Omental fat pad (tissue), 4 donors: Measurements from ENCODE around the gene PPP1R2. TPM values are rescaled to one million over a fixed set of nuclear protein-coding genes. Genes with fewer than 3 reads are reported as not detected.
A peak's percentile ranks its signal among the peaks of the same experiment; 100 is the strongest.

Source experiments
- ATAC-seq: fragments of 150-250 bp; one replicate; pipeline ENCODE4 v1.9.1; 2016; ENCODE audit warnings: mild to moderate bottlenecking, moderate library complexity; ENCODE audit not compliant: low FRiP score
- DNase-seq: peaks from one replicate; pipeline ENCODE4 v3.0.0-alpha.2; 2019; ENCODE audit warnings: low spot score
- total RNA-seq, 4 donors: library from RNA; depleted of rRNA; stranded (reverse); fragments of >200 nt; gene quantifications; one replicate each; pipeline ENCODE4 v1.1.0, GENCODE V29; 2016
- TF ChIP-seq, protein P1 (sequence below), 3 donors: fragments of 450-650 bp; IDR thresholded peaks; one replicate each; pipeline ENCODE4 v1.5.1; 2016 to 2017; ENCODE audit warnings: antibody characterized with exemption in 3 of 3, mild to moderate bottlenecking in 3 of 3, moderate library complexity in 2 of 3

PPP1R2 gene
- total RNA-seq, 4 donors from 2014 or later, result 29.1 to 70.8 (median 40.8) TPM

DNA sequence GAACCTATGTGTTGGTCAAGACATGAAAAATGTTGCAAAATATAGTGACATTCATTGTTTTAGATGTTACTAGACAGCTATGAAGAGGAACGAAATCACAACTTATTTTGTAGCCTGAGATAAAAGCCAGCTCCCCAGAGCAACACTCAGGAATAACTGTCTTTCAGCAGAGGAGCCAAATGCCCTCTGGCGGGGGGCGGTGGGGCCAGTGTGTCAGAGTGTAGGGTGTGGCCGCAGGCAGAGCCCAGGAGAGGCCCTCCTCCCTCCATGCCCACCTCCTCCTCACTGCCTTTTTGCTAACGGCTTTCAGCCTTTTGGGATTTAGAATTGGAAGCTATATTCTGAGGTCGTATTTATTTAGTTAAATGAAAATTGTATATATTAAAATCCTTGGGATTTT is 23.7 kb upstream of the PPP1R2 start:
- peak; percentile 66 for ATAC-seq
- TF ChIP-seq, protein P1, sequence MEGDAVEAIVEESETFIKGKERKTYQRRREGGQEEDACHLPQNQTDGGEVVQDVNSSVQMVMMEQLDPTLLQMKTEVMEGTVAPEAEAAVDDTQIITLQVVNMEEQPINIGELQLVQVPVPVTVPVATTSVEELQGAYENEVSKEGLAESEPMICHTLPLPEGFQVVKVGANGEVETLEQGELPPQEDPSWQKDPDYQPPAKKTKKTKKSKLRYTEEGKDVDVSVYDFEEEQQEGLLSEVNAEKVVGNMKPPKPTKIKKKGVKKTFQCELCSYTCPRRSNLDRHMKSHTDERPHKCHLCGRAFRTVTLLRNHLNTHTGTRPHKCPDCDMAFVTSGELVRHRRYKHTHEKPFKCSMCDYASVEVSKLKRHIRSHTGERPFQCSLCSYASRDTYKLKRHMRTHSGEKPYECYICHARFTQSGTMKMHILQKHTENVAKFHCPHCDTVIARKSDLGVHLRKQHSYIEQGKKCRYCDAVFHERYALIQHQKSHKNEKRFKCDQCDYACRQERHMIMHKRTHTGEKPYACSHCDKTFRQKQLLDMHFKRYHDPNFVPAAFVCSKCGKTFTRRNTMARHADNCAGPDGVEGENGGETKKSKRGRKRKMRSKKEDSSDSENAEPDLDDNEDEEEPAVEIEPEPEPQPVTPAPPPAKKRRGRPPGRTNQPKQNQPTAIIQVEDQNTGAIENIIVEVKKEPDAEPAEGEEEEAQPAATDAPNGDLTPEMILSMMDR (IDR thresholded peaks at IDR 0.05), result no peak
- no peak for DNase-seq

DNA sequence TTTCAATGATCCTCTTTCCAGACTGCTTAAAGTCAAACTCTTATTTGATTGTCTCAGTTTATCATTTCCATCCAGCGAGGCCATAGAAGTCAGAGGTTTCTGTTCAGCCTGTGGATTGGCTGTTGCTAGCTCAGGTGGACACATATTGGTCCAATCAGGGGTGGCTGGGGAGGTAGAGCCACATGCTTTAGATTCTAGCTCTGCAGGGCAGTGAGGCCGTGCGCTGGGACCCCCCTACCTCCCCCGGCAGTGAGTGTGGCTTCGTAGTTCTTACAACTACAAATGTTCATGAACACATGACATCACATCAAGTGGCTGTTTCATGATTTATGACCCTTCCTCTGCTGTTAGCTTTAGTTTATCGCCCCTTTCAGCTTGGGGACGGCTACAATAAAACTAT is 22.6 kb upstream of the PPP1R2 start:
- TF ChIP-seq, protein P1 (IDR thresholded peaks at IDR 0.05), result no peak
- ATAC-seq, result no peak
- DNase-seq, result no peak

DNA sequence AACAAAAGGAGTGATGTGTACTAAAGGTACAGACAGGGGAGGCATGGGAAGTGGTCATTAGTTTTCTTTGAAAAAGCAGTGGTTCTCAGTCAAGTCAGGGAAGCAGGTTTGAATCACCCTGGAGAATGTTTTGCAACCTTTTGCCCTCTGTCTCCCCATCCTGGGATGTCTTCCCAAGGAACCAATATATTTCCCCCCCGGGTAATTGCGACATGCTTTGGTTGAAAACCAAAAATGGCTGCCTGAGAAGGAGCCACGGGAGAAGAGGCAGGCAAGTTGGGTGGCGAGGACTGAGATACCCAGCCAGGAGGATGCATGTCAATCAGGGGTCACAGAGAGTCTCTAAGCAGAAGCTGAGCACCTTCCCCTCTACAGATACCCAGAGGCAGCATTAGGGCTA is 20.2 kb upstream of the PPP1R2 start:
- DNase-seq (no peak), ATAC-seq (no peak)
- TF ChIP-seq, protein P1 (IDR thresholded peaks at IDR 0.05), result no peak

DNA sequence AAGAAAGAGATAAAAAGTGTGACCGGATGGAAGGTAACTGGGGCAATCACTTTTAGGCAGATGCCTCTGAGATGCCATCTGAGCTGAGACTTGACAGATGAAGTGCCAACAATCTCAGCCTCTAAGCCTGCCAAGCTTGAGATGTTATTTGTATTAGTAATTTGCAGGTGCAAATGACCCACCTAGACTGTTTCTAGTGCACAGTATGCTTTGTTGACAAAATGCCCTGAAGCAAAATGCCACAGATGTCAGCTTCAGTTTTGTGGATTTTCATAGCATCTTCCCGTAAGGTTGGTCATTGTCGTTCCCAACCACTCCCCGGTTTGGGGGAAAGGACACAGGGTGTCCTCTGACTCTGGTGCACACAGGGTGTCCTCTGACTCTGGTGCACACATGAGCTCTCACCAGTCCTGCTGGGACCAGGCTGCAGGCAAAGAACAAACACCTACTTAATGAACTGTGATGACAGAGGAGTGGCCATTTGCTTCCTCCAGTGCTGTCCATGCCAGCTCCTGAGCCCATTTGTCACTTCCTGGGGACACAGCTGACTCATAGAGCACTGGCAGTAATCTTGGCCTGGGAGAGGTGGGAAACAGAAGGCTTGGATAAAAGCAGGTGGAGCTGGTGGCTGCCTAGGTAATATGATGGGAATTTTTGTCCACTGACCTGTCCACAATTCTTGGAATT is 16.7 kb upstream of the PPP1R2 start:
- ATAC-seq, result no peak
- TF ChIP-seq, protein P1 (IDR thresholded peaks at IDR 0.05), result no peak
- DNase-seq, result no peak

DNA sequence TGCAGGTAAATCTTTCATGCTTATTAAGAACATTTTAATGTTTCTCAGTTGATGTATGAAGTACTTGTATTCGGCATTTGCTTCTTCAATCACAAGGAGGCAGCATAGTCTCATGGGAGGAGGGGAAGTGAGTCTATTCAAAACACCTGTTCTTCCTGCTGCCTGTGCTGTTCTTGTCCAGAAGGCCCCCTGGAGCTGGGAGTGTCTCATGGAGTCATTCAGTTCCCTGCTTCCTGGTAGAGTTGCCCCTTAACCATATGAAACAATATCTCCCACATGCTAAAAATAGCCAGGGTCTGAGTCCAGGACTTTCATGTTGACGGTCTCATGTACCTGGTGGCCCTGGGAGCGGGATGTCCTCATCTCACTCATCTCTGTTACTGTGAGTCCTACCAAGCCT is 15.5 kb upstream of the PPP1R2 start:
- ATAC-seq (no peak), DNase-seq (no peak)
- TF ChIP-seq, protein P1 (IDR thresholded peaks at IDR 0.05), result no peak

DNA sequence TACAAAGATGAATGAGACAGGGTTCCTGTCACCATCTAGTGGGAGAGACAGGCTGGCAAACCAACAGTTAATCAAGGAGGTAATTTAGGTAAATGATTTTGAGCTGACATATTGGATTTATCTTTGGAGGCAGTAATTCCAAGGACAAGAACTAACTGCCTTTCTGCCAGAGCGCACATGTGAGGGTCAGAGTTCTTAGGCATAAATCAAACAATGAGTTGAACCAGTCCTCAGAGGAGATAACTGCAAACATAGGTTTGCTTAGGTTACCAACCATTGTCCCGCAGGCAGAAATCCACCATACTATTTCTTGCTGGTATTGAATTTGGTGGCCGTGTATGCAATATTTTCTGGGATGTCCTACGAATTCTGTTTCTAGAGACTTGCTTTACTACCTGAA is 14.2 kb upstream of the PPP1R2 start:
- no peak for ATAC-seq
- TF ChIP-seq, protein P1 (IDR thresholded peaks at IDR 0.05), result no peak
- no peak for DNase-seq

DNA sequence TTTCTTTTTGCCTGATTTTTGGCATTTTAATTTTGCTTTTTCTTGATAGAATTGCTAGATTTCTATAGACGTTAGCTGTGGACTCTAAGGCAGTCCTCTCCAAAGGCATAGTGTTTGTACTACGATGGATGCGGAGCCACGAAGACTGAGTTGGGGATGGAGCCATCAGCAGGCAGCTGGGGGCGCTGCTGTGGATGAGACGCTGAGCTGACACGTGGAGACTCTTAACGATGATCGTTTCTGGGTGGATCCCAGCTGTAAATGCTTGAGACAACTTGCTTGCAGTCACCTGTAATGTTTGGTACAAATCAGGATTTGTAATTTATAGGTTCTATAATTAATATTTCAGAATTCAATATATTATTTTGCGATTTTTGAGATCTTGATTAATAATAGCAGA is 13.3 kb upstream of the PPP1R2 start:
- ATAC-seq (no peak), DNase-seq (no peak)
- TF ChIP-seq, protein P1 (IDR thresholded peaks at IDR 0.05), result no peak
